ENCODE data around the gene RALA.

The RALA gene

DNA sequence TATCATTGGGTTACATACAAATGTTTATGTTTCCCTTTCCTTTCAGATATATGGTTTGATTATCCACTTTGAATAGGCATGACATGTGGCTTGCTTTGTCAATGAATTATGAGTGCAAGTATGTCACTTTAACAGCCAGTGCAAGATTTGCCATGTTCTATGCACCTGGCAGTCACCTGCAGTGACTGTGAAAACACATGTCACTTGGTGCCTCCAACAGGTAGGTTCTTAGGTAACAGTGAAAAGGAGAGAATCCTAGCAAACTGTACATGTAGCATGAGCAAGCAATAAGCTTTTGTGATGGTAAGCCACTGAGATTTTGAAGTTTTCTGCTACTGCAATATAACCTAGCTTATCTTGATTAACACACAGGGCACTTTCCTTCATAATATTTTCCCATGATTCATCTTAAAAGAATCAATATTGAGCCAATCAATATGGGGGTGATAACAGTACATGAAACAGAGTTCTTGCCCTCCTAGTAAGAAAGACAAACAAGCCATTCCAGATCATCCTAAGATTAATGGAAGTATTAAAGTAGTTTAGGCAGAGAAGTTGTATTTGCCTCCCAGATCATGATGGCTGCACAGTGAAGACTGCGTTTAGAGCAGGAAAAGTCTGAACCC is 7.9 kb upstream of the RALA start:
- no peak for DNase-seq

DNA sequence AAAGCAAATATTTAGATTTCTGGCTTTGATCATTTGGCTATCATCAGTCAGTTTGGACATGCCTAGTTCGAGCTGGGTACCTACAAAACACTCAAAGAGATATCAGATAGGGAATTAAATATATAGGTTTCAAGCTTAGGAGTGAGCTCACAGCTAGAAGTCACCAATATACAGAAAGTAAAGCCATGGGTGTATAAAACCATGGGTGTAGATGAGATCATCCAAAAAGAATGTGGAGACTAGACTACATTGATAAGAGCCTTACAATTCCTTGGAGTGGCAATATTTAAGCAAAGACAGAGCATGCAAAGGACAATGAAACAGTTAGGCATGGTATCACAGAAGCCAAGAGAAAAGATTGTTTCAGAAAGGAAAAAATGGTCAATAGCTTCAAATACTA is 7.2 kb upstream of the RALA start:
- DNase-seq, result no peak

DNA sequence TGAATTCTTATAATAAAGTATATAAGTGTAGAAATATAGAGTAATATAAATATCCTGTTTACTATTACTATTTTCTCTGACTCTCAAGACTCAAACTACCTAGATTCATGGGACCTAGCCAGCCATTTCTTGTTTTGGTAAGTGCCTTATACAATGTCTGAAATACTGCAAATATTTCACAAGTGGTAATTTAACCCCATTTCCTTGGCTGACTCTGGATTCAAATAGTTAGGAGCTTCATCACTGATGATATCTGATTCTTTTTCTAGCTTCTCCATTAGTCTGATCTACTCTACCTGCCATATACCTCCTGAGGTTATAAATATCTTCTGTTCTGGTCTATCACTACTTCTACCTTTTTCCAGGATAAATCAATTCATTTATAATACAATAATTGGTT is 6.4 kb upstream of the RALA start:
- DNase-seq, result no peak

DNA sequence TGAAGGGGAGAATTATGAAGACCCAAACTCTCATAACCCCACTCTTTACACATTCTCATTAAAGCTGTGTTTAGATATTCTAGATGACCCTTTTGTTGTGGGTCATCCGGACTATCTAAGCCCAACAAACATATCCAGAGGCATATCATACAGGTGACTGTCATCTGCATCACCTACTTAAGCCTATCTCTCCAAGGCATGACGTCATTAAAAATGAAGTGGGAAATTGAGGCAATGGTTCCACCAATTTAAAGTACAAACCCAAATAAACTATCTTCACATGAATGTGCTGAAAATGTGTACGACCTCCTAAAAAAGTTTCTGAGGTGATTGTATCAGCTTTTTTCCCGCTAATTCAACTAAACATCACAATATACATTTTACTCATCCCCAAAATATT is 4.5 kb upstream of the RALA start:
- no peak for DNase-seq

DNA sequence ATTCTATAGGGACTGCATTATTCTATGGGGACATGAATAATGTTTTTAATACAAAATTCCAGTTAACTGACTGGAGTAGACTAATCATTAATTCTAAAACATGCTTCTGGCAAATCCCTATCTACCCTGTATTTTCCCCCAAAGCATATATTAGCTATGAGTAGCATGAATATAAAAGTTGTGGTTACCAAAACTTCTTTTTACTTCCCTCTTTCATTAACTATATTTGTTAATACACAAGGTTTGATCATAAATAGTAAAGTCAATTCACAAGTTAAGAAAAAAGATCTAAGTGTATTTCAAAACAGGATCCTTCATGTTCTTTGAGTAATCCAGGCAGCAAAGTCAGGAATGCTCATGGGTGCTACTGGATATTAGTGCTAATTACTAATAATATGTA is 2.9 kb upstream of the RALA start:
- DNase-seq, result no peak

DNA sequence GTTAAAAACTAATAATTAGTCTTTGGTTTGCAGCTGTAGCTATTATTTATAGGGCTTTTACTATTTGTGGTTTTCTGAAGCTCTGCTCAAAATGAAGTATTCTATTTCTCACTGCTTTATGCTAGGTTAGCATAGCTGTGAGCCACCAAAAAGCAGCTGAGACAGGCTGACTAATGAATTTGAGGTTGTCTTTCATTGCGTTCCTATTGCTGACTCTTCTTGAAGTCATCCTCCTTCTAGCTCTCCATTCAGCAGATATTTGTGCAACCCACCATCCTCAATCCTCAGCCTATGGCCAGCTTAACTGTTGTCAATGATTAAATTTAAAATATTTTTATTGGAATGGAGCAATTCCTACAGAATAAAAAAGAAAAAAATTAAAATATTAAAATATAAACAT is 2.1 kb upstream of the RALA start:
- DNase-seq, result no peak

DNA sequence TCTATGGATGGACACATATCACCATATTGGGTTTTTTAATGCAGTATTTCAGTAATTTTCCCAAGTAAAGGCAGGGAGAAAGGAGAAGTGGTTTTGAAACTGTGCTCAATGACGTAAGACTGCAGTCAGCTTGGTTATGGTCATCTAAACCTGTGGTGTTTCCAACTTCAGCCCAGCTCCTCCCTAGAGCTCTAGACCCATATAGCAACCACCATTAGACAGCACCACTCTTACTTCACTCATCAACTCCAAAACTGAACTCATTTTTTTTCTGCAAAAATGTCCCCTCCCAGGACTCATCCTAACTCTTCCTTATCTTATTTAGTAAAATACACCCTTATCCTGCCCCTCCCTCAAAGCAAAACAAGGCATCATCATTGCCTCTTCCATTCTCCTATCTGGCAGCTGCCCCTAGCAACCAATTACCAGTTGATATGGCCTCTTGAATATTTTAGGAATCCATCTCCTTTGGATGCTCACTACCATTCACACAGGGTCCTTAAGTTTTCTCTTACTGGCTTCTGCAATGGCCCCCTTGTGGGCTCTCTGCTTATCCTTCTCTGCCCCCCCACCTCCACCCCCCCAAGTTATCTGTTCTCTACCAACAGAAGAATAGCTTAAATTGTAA is 1.5 kb upstream of the RALA start:
- DNase-seq, result no peak

DNA sequence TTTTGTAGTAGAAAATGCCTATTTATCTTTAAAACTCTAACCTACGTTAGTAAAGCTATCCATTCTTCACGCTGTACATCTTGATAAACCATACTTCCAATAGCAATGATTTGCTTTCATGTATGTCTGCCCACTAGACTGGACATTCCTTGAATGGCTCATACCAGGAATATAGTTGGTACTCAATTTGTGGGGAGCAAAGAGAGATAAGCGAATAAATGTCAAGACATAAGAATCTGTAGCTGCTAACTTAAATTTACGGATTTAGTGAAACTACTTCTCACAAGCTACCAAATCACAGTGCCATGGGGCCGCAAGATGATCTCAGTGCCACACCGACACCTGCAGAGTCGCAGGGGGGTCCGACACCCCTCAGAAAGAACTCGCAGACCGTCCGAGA is 763 bp upstream of the RALA start:
- no peak for DNase-seq

DNA sequence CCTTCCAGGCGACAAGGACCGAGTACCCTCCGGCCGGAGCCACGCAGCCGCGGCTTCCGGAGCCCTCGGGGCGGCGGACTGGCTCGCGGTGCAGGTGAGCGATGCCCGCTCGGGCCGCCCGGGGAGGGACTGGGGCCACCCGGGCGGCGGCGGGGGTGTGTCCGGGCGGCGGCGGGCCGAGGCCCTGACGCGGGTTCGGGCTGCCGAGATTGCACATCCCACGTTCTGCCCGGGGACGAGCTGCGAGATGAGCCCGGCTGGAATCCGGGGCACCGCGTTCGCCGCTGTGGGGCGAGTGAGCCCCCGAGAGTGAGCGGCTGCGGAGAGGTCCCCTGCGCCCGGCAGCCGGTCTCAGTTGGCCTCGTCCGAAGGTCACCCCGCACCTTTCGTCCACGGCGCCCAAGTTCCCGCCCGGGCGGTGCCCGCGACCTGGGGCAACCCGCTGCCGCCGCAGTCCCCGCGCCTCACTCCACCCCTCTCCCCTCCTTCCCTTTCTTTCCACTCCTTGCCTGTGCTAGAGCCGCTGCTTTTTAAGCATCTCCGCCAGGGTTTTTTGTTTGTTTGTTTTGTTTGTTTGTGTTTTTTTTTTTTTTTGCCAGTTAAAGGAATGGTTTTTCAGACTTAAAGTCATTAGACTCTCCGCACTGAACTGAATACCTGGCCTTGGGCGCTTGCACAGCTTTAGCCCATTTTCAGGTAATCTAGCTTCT is 515 bp downstream of the RALA start:
- no peak for DNase-seq

DNA sequence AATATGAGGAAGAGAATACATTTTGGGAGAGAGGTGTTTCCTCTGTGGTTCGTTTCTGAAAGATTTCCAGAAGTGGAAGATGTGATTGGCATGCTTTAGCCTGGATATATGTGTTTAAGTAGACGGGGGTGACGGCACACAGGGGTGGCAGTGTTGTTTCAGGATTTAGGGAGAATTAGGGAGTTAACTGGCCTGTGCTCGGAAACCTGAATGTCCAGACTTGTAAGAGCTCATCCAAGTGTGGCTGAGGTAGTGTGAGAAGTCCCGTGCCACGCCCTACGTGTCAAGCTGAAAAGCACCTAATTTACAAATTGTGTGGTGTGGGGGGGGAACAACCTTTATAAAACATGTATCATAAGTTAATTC is 1.1 kb downstream of the RALA start:
- peak; percentile 16 for DNase-seq

DNA sequence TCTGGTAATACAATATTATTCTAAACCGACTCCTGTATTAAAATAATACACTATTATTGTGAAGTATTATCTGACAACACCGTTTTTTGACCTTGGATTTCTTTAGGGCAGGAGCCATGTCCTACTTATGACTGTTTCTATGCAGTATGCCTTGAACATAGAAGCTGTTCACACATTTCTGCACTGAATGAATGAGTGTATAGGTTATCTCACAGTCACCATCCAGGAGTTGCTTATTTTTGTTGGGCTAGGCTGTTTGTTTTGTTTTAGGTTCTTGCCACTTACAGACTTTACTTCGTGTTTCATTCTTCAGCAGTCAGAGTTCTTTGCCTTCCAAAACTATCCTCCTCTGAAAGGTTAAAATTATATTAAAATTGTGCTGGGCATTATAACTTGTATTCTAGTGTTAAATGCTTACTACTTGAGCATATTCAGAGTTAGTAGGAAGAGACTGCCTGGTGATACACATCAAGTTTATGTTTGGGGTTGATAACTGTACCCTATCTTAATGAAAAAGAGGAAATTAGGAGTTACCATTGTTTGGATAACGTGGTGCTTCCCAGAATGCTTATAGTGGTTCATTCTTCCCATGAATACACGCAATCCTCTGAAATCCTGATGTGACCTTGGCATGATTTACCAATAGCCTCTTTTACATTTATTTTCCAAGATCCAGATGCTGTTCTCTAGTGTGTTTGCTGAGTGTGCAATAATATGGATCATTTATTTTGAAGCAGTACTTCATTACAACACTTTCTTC is 1.7 kb downstream of the RALA start:
- no peak for DNase-seq

DNA sequence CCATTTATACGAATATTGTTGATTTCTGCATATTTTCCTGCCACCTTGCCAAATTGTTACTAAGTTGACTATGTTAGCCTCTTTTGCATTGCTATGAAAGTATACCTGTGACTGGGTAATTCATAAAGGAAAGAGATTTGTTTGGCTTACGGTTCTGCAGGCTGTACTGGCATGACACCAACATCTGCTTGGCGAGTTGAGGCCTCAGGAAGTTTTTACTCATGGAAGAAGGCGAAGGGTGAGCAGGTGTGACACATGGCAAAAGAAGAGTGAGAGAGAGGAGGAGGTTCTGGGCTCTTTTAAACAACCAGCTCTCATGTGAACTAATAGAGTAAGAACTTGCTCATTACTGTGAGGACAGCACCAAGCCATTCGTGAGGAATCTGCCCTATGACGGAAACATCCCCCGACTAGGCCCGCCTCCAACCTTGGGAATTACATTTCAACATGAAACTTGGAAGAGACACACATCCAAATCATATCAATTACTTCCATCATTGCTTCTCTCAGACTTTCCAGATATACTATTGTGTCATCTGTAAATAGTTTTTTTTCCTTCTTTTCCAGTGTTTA is 8.4 kb downstream of the RALA start:
- no peak for DNase-seq

DNA sequence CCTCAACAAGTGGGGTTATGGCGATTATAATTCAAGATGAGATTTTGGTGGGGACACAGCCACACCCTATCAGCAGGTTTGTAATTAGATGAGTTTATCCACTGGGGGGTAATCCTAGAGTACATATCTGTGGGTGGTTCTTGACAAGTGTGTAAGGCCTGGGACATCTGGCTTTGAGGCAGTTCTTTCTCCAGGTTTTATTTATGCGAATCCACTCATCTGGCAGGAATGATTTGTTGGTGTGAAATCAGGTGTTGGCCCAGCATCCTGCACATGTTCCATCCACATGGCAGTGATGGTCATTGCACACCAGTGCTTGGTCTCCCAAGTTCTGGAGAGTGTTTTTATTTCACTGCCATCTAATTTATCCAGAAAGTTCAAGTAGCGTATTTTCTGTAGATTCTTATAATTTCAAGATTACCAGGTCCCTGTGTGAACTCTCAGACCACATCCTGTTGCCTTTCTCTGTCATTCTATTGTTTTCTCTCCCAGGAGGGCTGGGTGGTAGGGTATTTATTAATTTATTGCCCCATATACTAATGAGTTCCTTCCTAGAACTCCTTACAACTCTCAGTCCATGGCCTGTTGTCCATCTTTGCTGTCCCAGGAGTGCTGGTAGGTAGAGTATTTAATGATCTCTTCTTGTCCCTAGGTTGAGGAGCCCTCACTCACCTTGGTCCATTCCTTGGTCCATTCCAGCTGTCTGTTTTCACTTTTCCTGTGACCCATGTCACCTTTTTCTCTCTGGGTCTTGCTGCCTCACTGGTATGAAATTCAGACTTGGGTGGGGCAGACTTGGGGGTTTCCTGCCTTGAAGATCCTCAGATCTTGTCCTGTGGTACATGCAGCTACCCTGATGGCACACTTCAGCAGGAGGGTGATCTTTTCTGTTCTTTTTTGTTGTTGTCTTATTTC is 10.4 kb downstream of the RALA start:
- DNase-seq, result no peak

DNA sequence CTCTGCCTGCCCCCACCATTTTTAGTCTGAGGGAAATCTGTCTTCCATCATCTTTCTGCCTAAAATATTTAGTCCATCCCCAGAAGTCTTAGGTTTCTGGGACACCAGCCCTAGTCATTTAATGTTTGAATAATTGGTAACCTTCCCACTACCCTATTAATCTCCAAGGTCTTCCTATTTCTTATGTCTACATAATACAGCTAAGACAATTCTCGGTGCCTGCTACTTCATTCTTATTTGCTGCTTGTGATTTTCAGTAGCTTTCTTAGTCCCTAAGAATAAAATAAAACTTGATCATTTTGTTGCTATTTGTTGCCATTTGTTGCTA is 11.1 kb downstream of the RALA start:
- no peak for DNase-seq

DNA sequence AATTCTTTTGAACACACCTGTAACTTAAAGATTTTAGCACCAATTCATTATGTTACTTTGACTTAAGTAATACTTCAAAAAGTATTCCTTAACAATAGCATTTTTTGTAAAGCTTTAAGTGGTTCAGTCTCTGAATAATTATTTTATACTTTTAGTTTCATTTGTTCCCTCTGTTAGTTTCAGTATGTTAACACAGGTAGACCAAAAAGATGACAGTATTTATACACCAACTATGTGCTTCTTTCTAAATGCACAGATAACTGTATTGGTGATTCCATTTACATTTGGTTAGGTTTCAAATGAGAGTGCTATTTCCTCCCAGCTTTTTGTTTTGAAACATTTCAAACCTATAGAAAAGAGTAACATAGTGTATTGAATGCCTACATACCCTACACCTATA is 14.0 kb downstream of the RALA start:
- no peak for DNase-seq

DNA sequence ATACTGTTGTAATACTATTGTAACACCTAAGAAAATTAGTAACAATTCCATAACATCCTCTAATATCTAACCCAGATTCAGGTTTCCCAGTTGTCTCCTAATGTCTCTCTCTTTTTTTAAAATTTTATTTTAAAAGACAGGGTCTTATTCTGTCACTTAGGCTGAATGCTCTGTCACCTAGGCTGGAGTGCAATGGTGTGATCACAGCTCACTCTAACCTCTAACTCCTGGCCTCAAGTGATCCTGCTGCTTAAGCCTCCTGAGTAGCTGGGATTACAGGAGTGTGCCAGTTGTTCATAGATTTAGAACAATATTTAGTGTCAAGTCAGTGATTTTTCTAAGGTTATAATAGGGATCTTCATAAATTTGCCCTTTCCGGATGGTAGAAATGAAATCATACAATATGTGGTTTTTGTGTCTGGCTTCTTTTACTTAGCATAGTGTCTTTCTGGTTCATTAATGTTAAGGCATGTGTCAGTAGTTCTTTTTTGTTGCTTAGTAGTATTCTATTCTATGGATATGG is 14.7 kb downstream of the RALA start:
- no peak for DNase-seq

DNA sequence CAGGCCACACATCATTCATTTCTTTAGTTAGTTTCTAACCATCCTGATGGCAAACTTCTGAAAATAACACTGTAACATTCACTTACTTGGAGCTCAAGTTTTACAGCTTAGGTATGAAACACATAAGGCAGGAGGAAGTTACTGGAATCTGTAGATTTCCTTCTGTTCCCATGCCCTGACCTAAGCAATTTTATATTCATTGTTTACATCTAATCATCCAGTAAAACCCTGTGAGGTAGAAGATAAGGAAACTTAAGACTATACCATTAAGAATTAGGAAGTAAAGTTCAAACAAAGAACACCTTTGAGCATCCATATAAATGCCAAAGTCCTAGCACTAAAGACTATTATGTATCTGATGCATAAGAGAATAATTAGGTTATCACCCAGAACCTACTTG is 19.5 kb downstream of the RALA start:
- no peak for DNase-seq

DNA sequence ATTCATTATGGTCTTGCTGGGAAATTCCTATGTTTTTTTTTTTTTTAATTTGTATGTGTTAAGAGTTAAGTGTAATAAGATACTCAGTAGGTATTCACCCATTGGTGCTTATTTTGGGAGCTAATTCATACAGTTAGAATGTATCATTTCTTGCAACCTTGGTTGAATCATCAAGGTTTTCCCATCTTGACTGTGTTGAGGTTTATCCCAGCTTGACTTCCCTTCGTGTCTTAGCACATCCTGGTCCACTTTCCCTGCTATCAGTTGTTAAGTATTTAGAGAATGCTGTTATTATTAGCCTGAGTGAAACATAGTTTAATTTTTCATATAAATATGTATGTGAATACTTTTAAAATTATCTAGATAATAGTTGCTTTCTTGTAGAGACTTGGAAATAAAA is 20.8 kb downstream of the RALA start:
- no peak for DNase-seq

DNA sequence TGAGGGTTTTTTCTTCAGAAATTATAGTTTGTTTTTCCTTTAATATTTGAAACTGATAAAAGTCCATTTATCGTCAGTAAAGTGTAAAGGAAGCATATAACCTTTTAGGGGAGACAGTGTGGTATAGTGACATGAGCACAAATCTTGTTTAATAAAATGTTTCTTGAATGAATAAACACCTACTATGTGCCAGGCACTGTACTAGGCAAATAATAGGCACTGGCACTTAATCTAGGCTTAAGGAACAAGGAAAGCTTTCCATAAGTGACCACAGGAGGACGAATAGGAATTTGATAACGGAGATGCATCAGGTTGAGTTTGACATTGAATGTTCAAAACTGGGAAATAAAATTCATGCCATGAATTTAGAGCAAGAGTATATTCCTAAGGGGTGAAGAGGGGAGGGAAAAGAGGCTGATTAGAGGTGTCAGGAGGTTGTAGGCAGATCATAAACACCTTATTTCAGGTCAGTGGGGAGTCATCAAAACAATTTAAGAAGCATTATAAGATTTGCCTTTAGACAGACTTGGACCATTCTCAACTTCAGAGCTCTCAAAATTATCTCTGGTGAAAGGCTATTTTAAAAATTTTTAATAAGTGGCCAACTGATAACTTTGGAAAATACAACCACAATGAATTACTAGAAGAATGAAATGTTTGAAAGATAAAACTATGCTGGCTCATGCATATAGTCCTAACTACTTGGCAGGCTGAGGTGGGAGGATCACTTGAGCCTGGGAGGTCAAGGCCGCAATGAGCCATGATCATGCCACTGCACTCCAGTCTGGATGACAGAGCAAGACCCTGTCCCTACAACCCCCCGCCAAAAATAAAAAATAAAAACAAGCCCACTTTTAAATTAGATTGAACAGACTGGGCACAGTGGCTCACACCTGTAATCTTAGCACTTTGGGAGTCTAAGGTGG is 22.4 kb downstream of the RALA start:
- no peak for DNase-seq

DNA sequence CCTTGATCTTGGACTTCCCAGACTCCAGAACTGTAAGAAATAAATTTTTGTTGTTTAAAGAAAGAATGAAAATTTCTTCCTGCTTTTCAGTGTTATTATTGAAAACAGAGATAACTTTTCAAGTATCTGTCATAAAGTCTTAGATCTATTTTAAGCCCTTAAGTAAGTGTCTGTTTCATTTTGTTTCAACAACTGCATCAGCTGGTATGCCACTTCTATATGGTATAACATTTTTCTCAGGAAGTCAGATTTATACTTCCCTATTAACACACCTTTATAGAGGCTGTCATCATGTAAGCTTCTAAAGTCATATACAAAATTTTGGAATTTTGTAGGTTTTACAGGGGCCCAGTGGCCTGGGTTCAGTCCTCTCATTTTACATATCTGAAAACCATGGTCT is 24.4 kb downstream of the RALA start:
- no peak for DNase-seq

DNA sequence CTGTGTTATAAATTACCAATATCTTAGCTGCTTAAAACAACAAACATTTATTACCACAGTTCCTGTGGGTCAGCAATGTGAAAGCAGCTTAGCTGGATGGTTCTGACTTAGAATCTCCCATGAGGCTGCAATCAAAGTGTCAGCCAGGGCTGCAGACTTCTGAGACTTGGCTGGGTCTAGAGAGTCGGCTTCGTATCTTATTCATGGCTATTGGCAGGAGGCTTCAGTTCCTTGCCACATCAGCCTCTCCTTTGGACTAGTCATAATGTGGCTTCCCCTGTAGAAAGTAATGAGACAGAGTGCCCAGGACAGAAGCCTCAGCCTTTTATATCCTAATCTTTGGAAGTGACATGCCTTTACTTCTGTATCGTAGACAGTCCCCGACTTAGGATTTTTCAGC is 27.3 kb downstream of the RALA start:
- DNase-seq, result no peak

All from NCI-H1105 (cell line).